SIG-M5 (cell line): ENCODE results near the gene ATF7.

Experiments used
- DNase-seq: peaks from one replicate; lab custom pipeline; 2025; lab: John Stamatoyannopoulos, UW

Gene ATF7

GRCh38 chr12:53524476-53524875 is 101.7 kb downstream of the ATF7 start:
- no peak for DNase-seq

GRCh38 chr12:53523131-53523530 is 103.1 kb downstream of the ATF7 start:
- DNase-seq: no peak

GRCh38 chr12:53518381-53518780 is 107.8 kb downstream of the ATF7 start:
- DNase-seq: no peak

GRCh38 chr12:53516758-53517455 is 109.3 kb downstream of the ATF7 start:
- DNase-seq: no peak

GRCh38 chr12:53515291-53515680 is 110.9 kb downstream of the ATF7 start:
- DNase-seq: no peak

GRCh38 chr12:53514628-53515290 is 111.4 kb downstream of the ATF7 start:
- no peak for DNase-seq

GRCh38 chr12:53513712-53514410 is 112.3 kb downstream of the ATF7 start:
- no peak for DNase-seq

- DNase-seq: no peak
Observed at GRCh38 chr12:53510181-53510812, 115.9 kb downstream of the ATF7 start.

GRCh38 chr12:53508534-53509170 is 117.5 kb downstream of the ATF7 start:
- peak; percentile 49 for DNase-seq

GRCh38 chr12:53507603-53507885 is 118.6 kb downstream of the ATF7 start:
- no peak for DNase-seq

GRCh38 chr12:53506881-53507602 is 119.1 kb downstream of the ATF7 start, which contains the start of gene NPFF:
TSS of gene NPFF (minus strand) at chr12:53507484. CDS start at chr12:53507474, 10 bp downstream.
- no peak for DNase-seq

- no peak for DNase-seq
Observed at GRCh38 chr12:53506450-53506785, 119.8 kb downstream of the ATF7 start.

GRCh38 chr12:53505555-53506449 is 120.4 kb downstream of the ATF7 start:
- no peak for DNase-seq

- no peak for DNase-seq
Observed at GRCh38 chr12:53505086-53505485, 121.1 kb downstream of the ATF7 start.

GRCh38 chr12:53504004-53504920 is 121.9 kb downstream of the ATF7 start:
- DNase-seq: no peak

GRCh38 chr12:53502983-53503728 is 123.0 kb downstream of the ATF7 start:
- DNase-seq: no peak

- no peak for DNase-seq
Observed at GRCh38 chr12:53502331-53502730, 123.9 kb downstream of the ATF7 start.

GRCh38 chr12:53501615-53502181 is 124.5 kb downstream of the ATF7 start:
- DNase-seq: no peak
